Thoracic aorta (tissue), 2 donors: ENCODE results near the gene CAMK2N2. TPM values are rescaled to one million over a fixed set of nuclear protein-coding genes. Genes with fewer than 3 reads are reported as not detected.

Experiments
- ATAC-seq: fragments of 150-250 bp; one replicate; pipeline ENCODE4 v1.8.0; 2017; ENCODE audit warnings: low read depth; ENCODE audit not compliant: insufficient number of reproducible peaks, low FRiP score
- DNase-seq: peaks from one replicate; pipeline ENCODE4 v3.0.0-alpha.2; 2020; ENCODE audit warnings: low spot score
- H3K27ac ChIP-seq, 2 donors: fragments of 200-600 bp; sonication (generic); 1 replicate in 1 of 2; 2 replicates in 1 of 2; pipeline ENCODE4 v1.5.1; 2016; ENCODE audit warnings: mild to moderate bottlenecking in 2 of 2, moderate library complexity in 2 of 2
- H3K27me3 ChIP-seq: fragments of 200-600 bp; sonication (generic); replicated peaks from 2 replicates; pipeline ENCODE4 v1.6.0; 2016; ENCODE audit warnings: mild to moderate bottlenecking; ENCODE audit not compliant: insufficient read depth
- H3K36me3 ChIP-seq: fragments of 200-600 bp; sonication (generic); one replicate; pipeline ENCODE4 v1.5.1; 2016
- H3K4me1 ChIP-seq, 2 donors: fragments of 200-600 bp; sonication (generic); 1 replicate in 1 of 2; 2 replicates in 1 of 2; pipeline versions ENCODE4 v1.5.1 to v1.6.0; 2016; ENCODE audit warnings: low read depth in 2 of 2, mild to moderate bottlenecking in 1 of 2; ENCODE audit not compliant: control insufficient read depth in 1 of 2
- H3K4me3 ChIP-seq: fragments of 200-600 bp; sonication (generic); 2 replicates; pipeline ENCODE4 v1.5.1; 2016; ENCODE audit warnings: mild to moderate bottlenecking
- H3K9me3 ChIP-seq: fragments of 200-600 bp; sonication (generic); 2 replicates; pipeline ENCODE4 v1.5.1; 2016
- total RNA-seq, 2 donors: library from RNA; depleted of rRNA; stranded (reverse); fragments of >200 nt; gene quantifications; one replicate each; pipeline versions ENCODE4 v1.1.0 to v1.2.3, GENCODE V29; 2016
- TF ChIP-seq, protein P1 (sequence below): fragments of 200-600 bp; sonication (generic); IDR thresholded peaks from one replicate; pipeline ENCODE4 v1.5.1; 2019; ENCODE audit warnings: antibody characterized with exemption

The CAMK2N2 gene
- total RNA-seq, 2 donors from 2014 or later: not detected

DNA sequence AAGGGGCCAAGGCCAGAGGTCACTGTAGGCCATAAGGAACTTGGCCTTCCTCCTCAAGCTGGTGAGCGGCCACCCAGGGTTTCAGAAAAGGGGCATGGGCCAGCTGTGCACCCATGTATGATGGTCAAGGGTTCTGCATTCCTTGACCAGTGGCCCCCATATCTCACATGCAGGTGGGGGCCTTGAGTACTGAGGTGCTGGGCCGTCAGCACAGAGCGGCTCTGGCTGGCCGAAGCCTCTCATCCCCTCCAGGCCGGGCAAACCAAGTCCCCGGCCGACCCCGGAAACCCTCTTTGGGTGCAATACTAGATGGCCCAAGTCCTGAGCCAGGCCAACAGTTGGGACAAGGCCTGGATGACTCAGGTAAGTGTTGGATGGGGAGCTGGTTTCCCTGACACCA, 22.1 kb downstream of the CAMK2N2 start:
- Histone ChIP-seq H3K9me3 (no peaks in the 10 kb centered on the region), H3K27me3 (no peaks in the 10 kb centered on the region), H3K4me3 (no peak overlapping the region), H3K4me1 (no peaks in the 10 kb centered on the region), H3K27ac (no peak overlapping the region), H3K36me3 (peaks cover 20% of the 10 kb centered on the region)
- ATAC-seq (no peak), DNase-seq (no peak)
- TF ChIP-seq, protein P1, sequence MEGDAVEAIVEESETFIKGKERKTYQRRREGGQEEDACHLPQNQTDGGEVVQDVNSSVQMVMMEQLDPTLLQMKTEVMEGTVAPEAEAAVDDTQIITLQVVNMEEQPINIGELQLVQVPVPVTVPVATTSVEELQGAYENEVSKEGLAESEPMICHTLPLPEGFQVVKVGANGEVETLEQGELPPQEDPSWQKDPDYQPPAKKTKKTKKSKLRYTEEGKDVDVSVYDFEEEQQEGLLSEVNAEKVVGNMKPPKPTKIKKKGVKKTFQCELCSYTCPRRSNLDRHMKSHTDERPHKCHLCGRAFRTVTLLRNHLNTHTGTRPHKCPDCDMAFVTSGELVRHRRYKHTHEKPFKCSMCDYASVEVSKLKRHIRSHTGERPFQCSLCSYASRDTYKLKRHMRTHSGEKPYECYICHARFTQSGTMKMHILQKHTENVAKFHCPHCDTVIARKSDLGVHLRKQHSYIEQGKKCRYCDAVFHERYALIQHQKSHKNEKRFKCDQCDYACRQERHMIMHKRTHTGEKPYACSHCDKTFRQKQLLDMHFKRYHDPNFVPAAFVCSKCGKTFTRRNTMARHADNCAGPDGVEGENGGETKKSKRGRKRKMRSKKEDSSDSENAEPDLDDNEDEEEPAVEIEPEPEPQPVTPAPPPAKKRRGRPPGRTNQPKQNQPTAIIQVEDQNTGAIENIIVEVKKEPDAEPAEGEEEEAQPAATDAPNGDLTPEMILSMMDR: no peak

DNA sequence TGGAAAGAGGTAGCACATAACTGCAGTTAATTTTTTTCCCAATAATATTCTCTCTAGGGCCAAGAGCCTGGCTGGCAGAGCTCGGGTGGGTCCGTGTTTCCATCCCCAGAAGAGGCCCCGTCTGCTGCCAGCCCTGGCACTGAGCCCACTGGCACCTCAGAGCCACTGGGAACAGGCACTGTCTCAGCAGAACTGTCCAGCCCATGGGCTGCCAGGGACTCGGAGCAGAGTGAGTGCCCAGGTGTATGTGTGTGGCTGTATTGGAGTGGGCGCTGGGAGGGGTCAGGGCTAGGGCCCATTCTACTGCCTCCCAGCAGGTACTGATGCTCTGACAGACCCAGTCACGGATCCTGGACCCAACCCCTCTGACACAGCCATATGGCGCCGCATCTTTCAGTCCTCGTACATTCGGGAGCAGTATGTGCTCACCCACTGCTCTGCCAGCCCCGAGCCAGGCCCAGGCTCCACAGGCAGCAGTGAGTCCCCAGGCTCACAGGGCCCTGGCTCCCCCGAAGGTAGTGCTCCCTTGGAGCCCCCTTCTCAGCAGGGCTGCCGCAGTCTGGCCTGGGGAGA, 23.0 kb downstream of the CAMK2N2 start:
- Histone ChIP-seq H3K36me3 (peaks cover 12% of the 10 kb centered on the region), H3K9me3 (no peaks in the 10 kb centered on the region), H3K27ac (no peak overlapping the region), H3K27me3 (no peaks in the 10 kb centered on the region), H3K4me1 (no peaks in the 10 kb centered on the region), H3K4me3 (no peak overlapping the region)
- DNase-seq (no peak), ATAC-seq (no peak)
- TF ChIP-seq, protein P1: no peak

DNA sequence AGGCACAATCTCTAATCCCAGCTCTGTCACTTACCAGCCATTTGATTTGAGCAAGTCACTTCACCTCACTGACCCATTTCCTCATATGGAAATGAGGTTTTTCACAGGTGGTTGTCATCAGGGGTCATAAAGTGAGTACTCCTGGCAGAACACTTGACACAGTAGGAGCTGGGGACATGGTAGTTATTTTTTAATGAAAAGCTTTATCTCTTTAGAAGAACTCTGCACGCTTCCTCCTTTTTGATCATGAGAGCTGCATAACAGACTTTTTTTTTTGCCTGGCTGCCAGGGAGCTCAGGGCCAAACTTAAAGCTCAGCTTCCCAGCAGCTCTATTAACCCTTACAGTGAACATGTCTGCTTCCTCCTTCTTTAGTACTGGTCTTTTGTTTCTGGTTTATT, 23.5 kb downstream of the CAMK2N2 start:
- no peak for ATAC-seq
- H3K27me3 ChIP-seq: no peaks in the 10 kb centered on the region
- no peak for DNase-seq
- no peak overlapping the region for H3K4me3 ChIP-seq
- H3K4me1 ChIP-seq: no peaks in the 10 kb centered on the region
- no peak overlapping the region for H3K27ac ChIP-seq
- H3K36me3 ChIP-seq: peaks cover 6% of the 10 kb centered on the region
- H3K9me3 ChIP-seq: no peaks in the 10 kb centered on the region
- TF ChIP-seq, protein P1: no peak

DNA sequence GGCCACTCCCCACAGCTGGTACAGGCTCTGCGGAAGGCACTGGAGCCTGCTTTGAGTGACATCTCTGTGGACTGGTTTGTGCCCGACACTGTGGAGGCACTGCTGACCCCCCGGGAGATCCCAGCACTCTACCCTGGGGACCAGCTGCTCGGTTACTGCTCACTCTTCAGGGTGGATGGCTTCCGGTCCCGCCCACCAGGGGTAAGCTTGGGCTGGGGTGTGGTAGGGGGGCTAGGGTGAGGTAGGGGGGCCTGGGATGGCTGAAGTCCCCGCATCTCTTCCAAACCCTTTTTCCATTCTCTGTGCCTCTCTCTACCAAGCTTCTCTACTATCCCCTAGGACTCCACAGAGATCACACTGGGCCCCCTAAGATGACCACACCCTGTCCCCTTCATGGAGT, 24.1 kb downstream of the CAMK2N2 start:
- DNase-seq (no peak), ATAC-seq (no peak)
- TF ChIP-seq, protein P1: no peak
- no peak overlapping the region for H3K4me3 ChIP-seq
- no peaks in the 10 kb centered on the region for H3K27me3 ChIP-seq
- H3K36me3 ChIP-seq: peaks cover 2% of the 10 kb centered on the region
- H3K27ac ChIP-seq: no peak overlapping the region
- H3K9me3 ChIP-seq: no peaks in the 10 kb centered on the region
- H3K4me1 ChIP-seq: no peaks in the 10 kb centered on the region

DNA sequence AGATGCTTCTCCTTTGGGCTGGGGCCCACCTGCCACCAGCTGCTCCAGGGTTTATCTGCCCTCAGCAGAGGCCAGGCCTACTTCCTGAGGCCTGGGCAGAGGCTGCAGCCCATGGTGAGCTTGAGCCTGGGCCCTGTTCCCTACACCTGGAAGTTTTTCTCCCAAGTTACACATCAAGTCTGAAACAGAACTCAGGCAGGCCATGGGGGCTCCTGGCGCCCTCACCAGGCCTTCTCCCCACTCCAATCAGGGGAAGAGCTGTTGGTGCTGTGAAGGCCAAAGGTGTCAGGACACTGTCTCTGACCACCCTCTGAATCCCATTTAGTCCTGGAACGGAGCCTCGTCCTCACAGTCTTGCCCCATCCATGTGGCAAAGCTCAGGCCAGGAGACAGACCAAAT, 24.7 kb downstream of the CAMK2N2 start:
- TF ChIP-seq, protein P1: no peak
- H3K36me3 ChIP-seq: no peaks in the 10 kb centered on the region
- no peak overlapping the region for H3K4me3 ChIP-seq
- H3K9me3 ChIP-seq: no peaks in the 10 kb centered on the region
- no peak overlapping the region for H3K27ac ChIP-seq
- H3K27me3 ChIP-seq: no peaks in the 10 kb centered on the region
- H3K4me1 ChIP-seq: no peaks in the 10 kb centered on the region
- ATAC-seq (no peak), DNase-seq (no peak)
